Measurements from ENCODE around the gene RPL38.

Gene RPL38

DNA sequence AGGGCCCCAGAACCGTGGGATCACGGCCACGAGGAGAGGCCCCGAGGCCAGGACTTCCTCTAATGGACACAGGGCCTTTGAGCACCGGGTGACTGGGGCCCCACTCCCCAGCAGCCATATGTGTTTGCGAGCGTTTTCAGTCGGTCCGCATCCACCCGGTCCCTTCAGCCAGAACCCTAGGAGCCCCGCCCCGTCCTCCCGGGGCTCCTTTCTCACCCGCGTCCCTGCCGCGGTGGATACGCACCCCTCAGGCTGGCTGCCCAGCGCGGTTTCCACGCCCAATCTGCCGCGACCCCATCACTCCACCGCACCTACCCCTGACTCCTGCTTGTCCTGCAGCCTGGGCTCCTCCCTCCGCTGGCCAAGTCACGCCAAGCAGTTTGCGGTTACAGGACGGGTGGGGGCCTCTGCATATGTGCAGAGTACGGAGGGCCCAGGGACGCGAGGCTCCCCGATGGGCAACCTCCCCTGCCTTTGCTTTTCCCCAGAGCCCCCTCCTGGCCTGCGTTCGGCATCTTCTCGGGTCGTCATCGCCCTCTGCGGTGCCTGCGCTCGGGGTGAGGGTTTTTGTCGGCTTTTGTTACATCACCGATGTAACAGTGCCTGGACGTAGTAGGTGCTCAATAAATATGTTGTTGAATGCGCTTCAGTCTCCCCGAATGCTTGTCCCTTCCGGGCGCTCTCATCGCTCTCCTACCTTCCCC is 8.9 kb downstream of the RPL38 start:
- peaks cover 48% of the 10 kb centered on the region for H3K4me1 Mint-ChIP-seq
- H3K27ac Mint-ChIP-seq = peak overlapping the region; percentile 93
- no peaks in the 10 kb centered on the region for H3K9me3 Mint-ChIP-seq
- H3K36me3 Mint-ChIP-seq = peaks cover 15% of the 10 kb centered on the region
- H3K27me3 Mint-ChIP-seq = no peaks in the 10 kb centered on the region
- H3K4me3 Mint-ChIP-seq = peak overlapping the region; percentile 87

DNA sequence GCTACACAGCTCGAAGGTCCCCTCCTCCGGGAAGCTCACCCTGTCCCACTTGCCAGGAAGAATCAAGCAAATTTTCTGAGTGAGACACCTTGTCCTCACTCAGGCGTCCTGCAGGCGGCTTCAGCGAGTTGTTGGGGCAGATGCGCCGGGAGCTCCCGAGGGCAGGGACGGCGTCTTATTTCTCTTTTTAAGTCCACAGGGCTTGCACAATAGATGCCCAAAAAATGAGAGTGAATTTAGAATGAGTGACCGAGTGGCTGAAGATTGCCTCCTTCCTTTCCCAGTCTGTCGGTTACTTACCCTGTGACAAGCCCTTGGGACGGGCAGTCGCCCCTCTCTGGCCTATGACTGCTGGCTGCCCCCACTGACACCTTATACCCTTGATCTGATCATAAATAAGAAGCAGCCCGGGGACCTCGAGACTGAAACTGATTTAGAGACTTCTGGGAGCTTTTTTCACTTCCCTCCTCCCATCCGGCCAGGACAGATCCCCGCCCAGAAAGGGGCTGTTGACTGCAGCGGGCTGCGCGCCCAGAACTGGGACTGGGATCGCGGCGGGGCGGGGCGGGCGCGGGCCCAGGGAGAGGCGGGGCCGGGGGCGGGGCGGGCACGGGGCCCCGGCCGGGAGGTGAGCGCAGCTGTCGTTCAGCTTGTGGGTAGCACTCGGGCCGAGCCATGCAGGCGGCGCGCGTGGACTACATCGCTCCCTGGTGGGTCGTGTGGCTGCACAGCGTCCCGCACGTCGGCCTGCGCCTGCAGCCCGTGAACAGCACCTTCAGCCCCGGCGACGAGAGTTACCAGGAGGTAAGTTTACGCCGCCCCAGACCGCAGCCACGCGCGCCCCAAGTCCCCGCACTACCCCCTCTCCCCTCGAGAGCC is 9.7 kb downstream of the RPL38 start, which contains the start of gene TTYH2:
Gene TTYH2 (plus strand): TSS at position 659 of the 879 bp plus-strand sequence. CDS start 17 bp downstream, at position 676.
- H3K9me3 Mint-ChIP-seq = no peaks in the 10 kb centered on the region
- H3K4me1 Mint-ChIP-seq = peaks cover 42% of the 10 kb centered on the region
- peak within 1 kb of the TSS; percentile 15 for H3K27ac Mint-ChIP-seq
- peaks cover 11% of the 10 kb centered on the region for H3K36me3 Mint-ChIP-seq
- H3K4me3 Mint-ChIP-seq = peak within 1 kb of the TSS; percentile 87
- no peaks in the 10 kb centered on the region for H3K27me3 Mint-ChIP-seq

DNA sequence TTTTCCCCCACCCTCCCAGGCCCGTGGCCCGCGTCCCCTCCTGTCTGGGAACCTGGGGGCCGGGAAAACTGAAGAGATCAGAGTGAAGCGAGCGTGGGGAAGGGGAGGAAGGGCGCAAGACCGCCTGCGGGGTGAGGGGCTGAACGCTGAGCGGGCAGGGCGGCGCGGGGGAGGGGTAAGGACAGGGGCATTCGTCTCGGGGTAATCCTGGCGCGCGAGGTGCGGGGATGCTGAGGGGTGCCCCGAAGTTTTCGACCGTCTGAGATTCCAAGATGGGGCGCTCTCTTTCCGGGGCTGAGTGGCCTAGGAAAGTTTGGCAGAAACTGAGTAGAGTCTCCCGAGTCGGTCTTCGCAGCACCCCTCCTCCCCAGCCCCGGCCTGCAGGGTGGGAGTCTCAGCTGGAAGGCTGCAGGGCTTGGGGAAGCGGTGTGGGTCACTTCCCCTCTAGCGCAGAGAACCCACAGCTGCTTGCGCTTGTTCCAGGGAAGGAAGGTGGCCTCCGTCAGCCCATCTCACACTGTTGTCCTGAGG is 10.4 kb downstream of the RPL38 start:
- Mint-ChIP-seq H3K27ac (peak overlapping the region; percentile 8), H3K4me1 (peaks cover 37% of the 10 kb centered on the region)

DNA sequence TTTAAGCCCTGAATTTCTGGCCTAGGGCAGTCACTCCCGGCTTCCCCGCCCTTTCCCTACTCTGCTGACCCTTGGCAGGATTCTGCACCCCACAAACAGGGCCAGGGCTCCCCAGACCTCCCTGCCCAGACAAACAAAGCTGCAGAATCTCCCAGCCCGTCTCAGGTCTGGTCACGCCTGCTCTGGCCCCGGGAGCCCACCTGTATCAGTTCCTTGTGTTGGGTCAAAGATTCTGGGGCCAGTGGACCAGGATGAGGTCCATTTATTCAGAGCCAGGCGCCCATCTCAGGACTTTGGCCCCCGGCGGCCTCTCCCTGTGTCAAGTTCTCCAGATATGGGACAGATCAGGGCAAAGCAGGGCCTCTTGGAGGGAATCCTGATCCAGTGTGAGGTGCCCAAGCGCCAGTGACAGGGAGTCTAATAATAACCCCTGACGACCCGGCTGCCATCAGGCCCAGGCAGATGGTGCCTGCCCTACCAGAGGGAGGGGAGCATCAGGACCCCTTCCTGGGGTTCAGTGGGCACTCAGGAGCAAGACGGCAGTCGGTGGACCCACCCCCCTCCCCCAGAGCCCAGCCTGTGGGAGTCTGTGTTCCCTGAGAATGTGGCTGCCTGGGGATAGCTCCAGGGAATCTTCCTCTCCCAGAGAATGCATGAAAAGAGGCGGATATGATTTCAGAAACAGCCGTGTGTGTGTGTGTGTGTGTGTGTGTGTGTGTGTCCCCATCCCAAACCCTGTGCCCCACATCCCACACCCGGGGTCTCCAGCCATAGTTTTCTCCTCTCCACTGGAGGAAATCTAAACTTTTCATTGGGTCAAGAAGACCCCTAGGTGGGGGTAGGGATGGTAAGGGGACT is 11.2 kb downstream of the RPL38 start:
- H3K27ac Mint-ChIP-seq = peak overlapping the region; percentile 8
- peak overlapping the region; percentile 87 for H3K4me3 Mint-ChIP-seq
- H3K27me3 Mint-ChIP-seq = no peaks in the 10 kb centered on the region
- H3K36me3 Mint-ChIP-seq = peaks cover 9% of the 10 kb centered on the region
- no peaks in the 10 kb centered on the region for H3K9me3 Mint-ChIP-seq
- peaks cover 31% of the 10 kb centered on the region for H3K4me1 Mint-ChIP-seq

More for the DNA sequence above, 10.4 kb downstream of the RPL38 start:
- Mint-ChIP-seq H3K4me3 (peak overlapping the region; percentile 87), H3K27me3 (no peaks in the 10 kb centered on the region), H3K36me3 (peaks cover 10% of the 10 kb centered on the region), H3K9me3 (no peaks in the 10 kb centered on the region)

DNA sequence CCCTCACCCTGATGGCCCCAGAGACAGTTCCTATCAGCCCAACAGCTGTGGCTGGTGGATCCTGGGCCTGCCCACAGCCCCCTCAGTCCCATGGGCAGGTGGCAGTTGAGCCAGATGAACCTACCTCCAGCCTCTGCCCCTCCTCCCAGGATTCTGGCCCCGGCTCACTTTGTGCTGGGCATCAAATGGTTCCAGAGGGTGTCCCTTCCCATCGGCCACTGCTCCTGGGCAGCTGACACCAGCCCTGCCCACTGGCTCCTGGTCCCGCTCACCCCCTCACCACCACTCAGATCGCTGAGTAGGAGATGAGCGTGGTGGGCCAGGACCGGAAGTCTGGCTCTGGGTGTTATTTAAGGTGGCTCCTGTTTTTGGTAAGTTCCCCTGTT is 11.9 kb downstream of the RPL38 start:
- H3K36me3 Mint-ChIP-seq = peaks cover 6% of the 10 kb centered on the region
- H3K4me3 Mint-ChIP-seq = peak overlapping the region; percentile 47
- no peak overlapping the region for H3K27ac Mint-ChIP-seq
- H3K9me3 Mint-ChIP-seq = no peaks in the 10 kb centered on the region
- no peaks in the 10 kb centered on the region for H3K27me3 Mint-ChIP-seq
- H3K4me1 Mint-ChIP-seq = peaks cover 27% of the 10 kb centered on the region

DNA sequence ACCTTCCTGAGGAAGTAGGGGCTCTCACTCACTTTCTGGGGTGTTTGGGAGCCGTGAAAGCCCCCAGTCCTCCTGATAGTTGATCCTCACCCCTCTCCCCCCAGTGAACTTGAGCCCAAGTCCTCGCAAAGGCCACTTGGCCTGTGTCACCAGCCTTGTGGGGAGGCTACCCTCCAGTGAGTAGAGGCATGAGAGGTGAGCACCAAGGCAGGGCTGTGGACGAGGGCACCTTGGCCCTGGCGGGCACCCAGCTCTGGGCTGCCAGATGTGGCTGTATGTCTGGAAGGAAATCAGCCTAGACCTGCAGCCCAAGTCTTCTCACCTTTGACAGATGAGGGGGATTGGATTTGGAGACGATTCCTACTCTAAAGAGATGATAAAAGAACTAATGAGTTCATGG is 13.0 kb downstream of the RPL38 start:
- no peak overlapping the region for H3K27ac Mint-ChIP-seq
- no peaks in the 10 kb centered on the region for H3K27me3 Mint-ChIP-seq
- H3K9me3 Mint-ChIP-seq = no peaks in the 10 kb centered on the region
- H3K4me1 Mint-ChIP-seq = peaks cover 21% of the 10 kb centered on the region
- H3K4me3 Mint-ChIP-seq = no peak overlapping the region
- peaks cover 3% of the 10 kb centered on the region for H3K36me3 Mint-ChIP-seq

DNA sequence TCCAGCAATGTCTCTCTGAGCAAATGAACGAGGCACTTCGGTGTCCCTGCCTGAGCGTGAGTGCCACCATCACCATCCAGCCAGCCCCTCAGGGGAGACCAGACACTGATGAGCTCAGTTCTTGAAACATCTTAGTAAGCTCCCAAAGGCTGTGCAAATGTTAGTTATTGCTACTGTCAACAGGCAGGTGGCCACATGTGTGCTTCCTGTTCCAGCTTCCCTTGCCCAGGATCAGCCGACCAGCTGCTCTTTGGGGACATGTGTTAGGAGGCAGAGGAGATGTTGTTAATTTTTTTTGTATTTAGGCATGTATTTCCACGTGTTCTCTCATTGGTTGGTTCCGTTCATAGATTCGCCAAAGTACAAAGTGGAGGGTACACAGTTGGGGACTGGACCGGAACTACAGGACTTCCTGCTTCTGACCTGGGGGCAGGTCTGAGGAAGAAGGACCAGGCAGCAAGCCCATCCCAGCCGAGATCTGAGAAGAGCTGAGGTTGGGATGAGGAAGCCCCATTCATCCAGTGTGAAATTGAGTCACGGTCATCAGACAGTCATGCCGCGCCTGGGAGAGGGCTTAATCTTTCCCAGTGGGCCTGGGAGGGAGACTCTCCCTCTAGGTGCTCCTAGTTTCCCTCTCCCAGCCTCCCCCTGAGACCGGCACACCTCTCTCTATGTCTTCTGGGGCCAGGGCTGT is 13.7 kb downstream of the RPL38 start:
- no peak overlapping the region for H3K4me3 Mint-ChIP-seq
- H3K27ac Mint-ChIP-seq = no peak overlapping the region
- no peaks in the 10 kb centered on the region for H3K9me3 Mint-ChIP-seq
- peaks cover 3% of the 10 kb centered on the region for H3K36me3 Mint-ChIP-seq
- H3K27me3 Mint-ChIP-seq = no peaks in the 10 kb centered on the region
- peaks cover 15% of the 10 kb centered on the region for H3K4me1 Mint-ChIP-seq

DNA sequence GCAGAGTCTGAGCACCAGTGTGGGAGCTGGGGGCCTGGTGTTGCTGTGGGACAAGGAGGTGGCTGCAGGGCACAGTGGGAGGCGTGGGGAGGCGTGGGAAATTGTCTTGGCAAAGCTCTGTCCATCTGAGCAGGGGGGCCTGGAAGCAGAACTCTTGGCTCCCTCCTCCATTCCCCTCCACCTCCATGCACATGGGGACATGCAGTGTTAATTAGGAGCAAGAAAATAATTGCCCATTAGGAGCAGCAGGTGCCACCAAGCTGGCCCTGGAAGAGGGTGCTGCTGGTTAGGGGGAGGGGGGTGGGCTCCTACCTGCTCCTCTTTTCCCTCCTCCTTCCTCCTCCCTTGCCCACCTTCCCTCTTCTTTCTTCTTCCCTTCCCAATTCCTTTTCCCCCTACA is 14.4 kb downstream of the RPL38 start:
- H3K4me3 Mint-ChIP-seq = no peak overlapping the region
- H3K27ac Mint-ChIP-seq = no peak overlapping the region
- H3K36me3 Mint-ChIP-seq = peaks cover 3% of the 10 kb centered on the region
- H3K27me3 Mint-ChIP-seq = no peaks in the 10 kb centered on the region
- peaks cover 11% of the 10 kb centered on the region for H3K4me1 Mint-ChIP-seq
- H3K9me3 Mint-ChIP-seq = no peaks in the 10 kb centered on the region

DNA sequence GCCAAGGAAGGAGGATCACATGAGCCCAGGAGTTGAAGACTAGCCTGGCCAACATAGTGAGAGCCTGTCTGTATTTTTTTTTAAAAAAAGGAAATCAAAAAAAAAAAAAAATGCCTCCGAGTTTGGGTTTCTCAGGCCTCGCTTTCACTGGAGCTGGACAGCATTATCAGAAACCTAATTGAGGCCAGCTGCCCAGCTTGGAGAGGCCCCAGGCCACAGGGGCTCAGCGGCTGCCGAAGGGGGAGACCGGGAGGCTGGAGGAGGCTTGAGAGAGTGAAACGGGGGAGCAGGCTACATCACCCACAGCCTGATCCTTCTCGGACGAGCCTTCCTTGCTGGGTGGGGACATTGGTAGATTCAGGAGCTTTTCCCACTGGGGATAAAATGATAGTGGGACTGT is 15.0 kb downstream of the RPL38 start:
- H3K4me3 Mint-ChIP-seq = no peak overlapping the region
- H3K36me3 Mint-ChIP-seq = peaks cover 3% of the 10 kb centered on the region
- H3K27ac Mint-ChIP-seq = no peak overlapping the region
- H3K27me3 Mint-ChIP-seq = no peaks in the 10 kb centered on the region
- peaks cover 7% of the 10 kb centered on the region for H3K4me1 Mint-ChIP-seq
- no peaks in the 10 kb centered on the region for H3K9me3 Mint-ChIP-seq

DNA sequence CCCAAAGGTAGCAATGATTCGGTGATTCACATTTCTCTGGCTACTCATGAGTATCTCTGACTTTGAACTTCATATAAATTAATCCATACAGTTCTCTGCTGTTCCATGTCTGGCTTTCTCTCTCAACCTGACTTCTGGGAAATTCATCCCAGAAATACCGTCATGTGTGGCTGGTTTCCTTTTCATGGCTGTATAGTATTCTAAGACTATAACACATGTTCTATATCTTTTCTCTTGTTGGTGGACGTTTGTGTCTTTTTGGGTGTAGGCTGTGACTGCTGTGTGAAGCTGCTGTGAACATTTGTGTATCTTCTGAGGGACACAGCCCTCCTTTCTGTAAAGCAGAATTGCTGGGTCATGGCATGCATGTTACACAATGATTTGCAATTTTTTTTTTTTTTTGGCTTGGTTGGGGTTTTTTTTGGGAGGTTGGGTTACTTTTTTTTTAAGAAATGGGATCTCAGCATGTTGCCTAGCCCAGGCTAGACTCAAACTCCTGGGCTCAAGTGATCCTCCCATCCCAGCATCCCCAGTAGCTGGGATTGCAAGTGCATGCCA is 16.2 kb downstream of the RPL38 start:
- Mint-ChIP-seq H3K9me3 (no peaks in the 10 kb centered on the region), H3K27ac (no peak overlapping the region), H3K4me3 (no peak overlapping the region), H3K4me1 (peaks cover under 1% of the 10 kb centered on the region), H3K36me3 (peaks cover 3% of the 10 kb centered on the region), H3K27me3 (no peaks in the 10 kb centered on the region)

DNA sequence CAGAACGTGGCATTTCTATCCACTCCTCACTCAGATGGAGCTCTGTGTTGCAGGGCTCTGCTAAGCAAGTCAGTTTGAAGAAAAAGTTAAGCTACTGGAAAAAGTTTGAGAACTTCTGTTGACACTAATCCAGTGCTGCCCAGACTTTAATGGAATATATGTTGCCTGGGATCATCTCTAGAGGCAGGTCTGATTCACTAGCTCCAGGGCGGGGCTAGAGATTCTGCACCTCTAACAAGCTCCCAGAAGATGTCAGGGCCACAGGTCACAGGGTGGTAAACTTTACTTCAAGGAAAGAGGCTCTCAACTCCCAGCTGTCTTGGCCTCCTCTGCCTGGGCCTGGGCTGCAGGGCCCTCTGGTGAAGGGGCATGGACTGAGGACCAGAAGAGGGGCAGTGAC is 16.7 kb downstream of the RPL38 start:
- H3K27ac Mint-ChIP-seq = no peak overlapping the region
- no peaks in the 10 kb centered on the region for H3K27me3 Mint-ChIP-seq
- peaks cover 3% of the 10 kb centered on the region for H3K36me3 Mint-ChIP-seq
- H3K4me1 Mint-ChIP-seq = no peaks in the 10 kb centered on the region
- no peak overlapping the region for H3K4me3 Mint-ChIP-seq
- H3K9me3 Mint-ChIP-seq = no peaks in the 10 kb centered on the region

DNA sequence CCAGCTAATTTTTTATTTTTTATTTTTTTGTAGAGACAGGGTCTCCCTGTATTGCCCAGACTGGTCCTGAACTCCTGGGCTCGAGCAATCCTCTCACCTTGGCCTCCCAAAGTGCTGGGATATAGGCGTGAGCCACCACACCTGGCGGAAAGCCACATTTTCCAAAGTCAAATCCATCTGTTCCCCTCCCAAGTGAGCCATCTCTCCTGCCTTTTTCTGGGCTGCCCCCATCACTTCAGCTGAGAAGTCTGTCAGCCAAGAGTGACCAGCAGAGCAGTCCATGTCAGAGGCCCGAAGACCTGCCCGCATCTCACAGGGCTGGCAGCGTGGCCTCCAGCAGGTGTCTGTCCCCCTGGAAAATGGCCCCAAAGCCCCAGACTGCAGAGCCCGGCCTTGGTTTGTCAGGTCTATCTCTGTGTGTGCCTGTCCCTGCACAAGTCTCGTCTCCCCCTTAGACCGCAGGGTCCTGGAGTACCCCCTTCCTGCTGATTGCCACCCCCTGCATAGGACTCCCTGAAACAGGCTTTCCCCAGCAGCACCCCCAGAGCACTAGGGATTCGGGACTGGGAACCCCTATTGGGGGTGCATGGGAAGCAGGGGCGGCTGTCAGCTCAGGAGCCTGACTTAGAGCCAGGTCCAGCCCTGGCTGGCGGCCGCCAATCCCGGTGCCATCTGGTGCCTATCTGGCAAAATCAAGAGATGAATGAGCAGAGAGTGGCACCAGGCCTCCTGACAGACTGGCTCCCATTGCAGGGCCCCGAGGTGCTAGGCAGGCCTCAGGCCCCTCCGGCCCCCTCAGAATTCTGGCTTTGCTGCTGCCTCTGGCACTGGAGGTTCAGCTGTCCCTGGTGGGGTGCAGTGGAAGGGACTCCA is 17.7 kb downstream of the RPL38 start:
- Mint-ChIP-seq H3K9me3 (no peaks in the 10 kb centered on the region), H3K27ac (no peak overlapping the region), H3K4me1 (no peaks in the 10 kb centered on the region), H3K36me3 (peaks cover 3% of the 10 kb centered on the region), H3K27me3 (no peaks in the 10 kb centered on the region), H3K4me3 (no peak overlapping the region)

DNA sequence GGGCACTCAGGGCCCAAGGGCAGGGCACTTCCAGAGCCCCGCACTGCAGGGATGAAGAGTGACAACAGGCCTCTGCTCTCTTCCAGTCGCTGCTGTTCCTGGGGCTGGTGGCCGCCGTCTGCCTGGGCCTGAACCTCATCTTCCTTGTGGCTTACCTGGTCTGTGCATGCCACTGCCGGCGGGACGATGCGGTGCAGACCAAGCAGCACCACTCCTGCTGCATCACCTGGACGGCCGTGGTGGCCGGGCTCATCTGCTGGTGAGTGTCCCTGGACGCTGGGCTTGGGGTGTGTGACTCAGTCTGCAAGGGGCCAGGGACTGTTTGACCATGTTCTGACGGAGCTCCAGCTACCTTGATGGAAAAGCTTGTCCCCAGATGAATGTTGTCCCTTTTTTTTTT is 18.9 kb downstream of the RPL38 start:
- H3K27me3 Mint-ChIP-seq = no peaks in the 10 kb centered on the region
- H3K27ac Mint-ChIP-seq = no peak overlapping the region
- H3K4me3 Mint-ChIP-seq = no peak overlapping the region
- H3K36me3 Mint-ChIP-seq = peaks cover 3% of the 10 kb centered on the region
- no peaks in the 10 kb centered on the region for H3K4me1 Mint-ChIP-seq
- H3K9me3 Mint-ChIP-seq = no peaks in the 10 kb centered on the region

DNA sequence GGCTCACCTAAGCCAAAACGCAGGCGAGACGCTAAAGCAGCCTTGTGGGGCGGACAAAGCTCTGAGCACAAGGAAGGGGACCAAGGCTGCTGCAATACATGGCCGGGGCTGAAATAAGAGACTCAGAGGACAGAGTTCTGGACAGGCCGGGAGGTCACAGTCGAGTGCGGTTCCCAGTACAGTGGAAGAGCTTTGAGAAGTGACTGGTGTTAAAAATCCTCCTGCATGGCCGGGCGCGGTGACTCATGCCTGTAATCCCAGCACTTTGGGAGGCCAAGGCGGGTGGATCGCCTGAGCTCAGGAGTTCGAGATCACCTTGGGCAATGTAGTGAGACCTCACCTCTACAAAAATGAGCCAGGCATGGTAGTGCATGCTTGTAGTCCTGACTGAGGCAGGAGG is 20.4 kb downstream of the RPL38 start:
- H3K4me1 Mint-ChIP-seq = no peaks in the 10 kb centered on the region
- no peaks in the 10 kb centered on the region for H3K9me3 Mint-ChIP-seq
- H3K27ac Mint-ChIP-seq = no peak overlapping the region
- H3K4me3 Mint-ChIP-seq = no peak overlapping the region
- peaks cover 3% of the 10 kb centered on the region for H3K36me3 Mint-ChIP-seq
- no peaks in the 10 kb centered on the region for H3K27me3 Mint-ChIP-seq

Data from activated naive CD4-positive, alpha-beta T cell treated with anti-CD3 and anti-CD28 coated beads, Interleukin-2, amount 50 U/mL, for 24 hours (primary cell).